Liver (tissue), 3 donors: ENCODE results near the gene LAMB1.

Source experiments
- RAD21 ChIP-seq, 2 donors: IDR thresholded peaks; 2 replicates each; pipeline ENCODE4 v1.6.1; 2016; ENCODE audit warnings: antibody characterized with exemption in 2 of 2, mild to moderate bottlenecking in 2 of 2
- TF ChIP-seq, protein P1 (sequence below): IDR thresholded peaks from 2 replicates; pipeline ENCODE4 v1.6.1; 2016; ENCODE audit warnings: antibody characterized with exemption
- TF ChIP-seq, protein P2 (sequence below): fragments of 150-350 bp; IDR thresholded peaks from 2 replicates; pipeline ENCODE4 v1.5.1; 2017; ENCODE audit warnings: improper control_type of control experiment, low read depth, low read length; ENCODE audit not compliant: missing input control
- TF ChIP-seq, protein P3 (sequence below): IDR thresholded peaks from 2 replicates; pipeline ENCODE4 v1.6.1; 2016; ENCODE audit warnings: antibody characterized with exemption
- donor health status: healthy.
- donor health status: healthy.

DNA sequence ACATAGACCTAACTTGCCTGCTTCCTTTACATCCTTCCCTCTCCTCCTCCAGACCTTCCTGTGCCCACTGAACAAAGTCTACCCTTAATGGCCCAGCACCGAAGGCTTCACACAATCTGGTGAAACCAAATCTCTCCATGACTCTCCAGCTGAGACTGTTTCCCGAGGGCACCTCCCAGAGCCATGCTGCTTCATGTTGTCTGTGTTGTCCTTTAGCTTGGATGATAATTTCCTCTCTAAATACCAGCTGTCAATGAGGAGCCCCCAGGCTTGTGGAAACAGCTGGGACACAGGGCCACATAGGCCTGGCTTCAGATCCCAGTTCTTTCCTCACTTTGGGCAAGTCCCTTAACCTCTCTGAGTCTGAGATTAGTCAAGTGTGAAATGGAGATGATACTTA is 57.6 kb downstream of the LAMB1 start:
- TF ChIP-seq, protein P1, sequence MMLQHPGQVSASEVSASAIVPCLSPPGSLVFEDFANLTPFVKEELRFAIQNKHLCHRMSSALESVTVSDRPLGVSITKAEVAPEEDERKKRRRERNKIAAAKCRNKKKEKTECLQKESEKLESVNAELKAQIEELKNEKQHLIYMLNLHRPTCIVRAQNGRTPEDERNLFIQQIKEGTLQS, result no peak
- TF ChIP-seq, protein P2, sequence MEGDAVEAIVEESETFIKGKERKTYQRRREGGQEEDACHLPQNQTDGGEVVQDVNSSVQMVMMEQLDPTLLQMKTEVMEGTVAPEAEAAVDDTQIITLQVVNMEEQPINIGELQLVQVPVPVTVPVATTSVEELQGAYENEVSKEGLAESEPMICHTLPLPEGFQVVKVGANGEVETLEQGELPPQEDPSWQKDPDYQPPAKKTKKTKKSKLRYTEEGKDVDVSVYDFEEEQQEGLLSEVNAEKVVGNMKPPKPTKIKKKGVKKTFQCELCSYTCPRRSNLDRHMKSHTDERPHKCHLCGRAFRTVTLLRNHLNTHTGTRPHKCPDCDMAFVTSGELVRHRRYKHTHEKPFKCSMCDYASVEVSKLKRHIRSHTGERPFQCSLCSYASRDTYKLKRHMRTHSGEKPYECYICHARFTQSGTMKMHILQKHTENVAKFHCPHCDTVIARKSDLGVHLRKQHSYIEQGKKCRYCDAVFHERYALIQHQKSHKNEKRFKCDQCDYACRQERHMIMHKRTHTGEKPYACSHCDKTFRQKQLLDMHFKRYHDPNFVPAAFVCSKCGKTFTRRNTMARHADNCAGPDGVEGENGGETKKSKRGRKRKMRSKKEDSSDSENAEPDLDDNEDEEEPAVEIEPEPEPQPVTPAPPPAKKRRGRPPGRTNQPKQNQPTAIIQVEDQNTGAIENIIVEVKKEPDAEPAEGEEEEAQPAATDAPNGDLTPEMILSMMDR, result no peak
- TF ChIP-seq, protein P3, sequence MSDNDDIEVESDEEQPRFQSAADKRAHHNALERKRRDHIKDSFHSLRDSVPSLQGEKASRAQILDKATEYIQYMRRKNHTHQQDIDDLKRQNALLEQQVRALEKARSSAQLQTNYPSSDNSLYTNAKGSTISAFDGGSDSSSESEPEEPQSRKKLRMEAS, result no peak
- TF ChIP-seq RAD21 (IDR thresholded peaks at IDR 0.05), result no peak
